B cell (primary cell): ENCODE results near the gene CHCHD6. TPM values are rescaled to one million over a fixed set of nuclear protein-coding genes. Genes with fewer than 3 reads are reported as not detected.

ENCODE experiments used
- ATAC-seq: fragments of 200-7000 bp; cut with Tn5 transposase; one replicate; pipeline ENCODE4 v1.10.0; 2021; ENCODE audit warnings: low read depth, mild to moderate bottlenecking, moderate number of reproducible peaks, moderate library complexity
- CTCF ChIA-PET: fragments of 350-600 bp; sonication (Branson Sonifier 250); formaldehyde crosslinking; loops from one replicate; lab custom pipeline; 2021; ENCODE audit warnings: antibody characterized with exemption, inconsistent platforms; lab: Charles Lee
- POLR2A ChIA-PET: fragments of 350-600 bp; sonication (Branson Sonifier 250); formaldehyde crosslinking; loops from one replicate; lab custom pipeline; 2021; ENCODE audit warnings: antibody characterized with exemption; lab: Charles Lee
- DNase-seq: peaks from one replicate; pipeline ENCODE4 v3.0.0; 2013
- H2AFZ ChIP-seq: 2 replicates; pipeline ENCODE4 v1.6.1; 2012; ENCODE audit warnings: mild to moderate bottlenecking, low read depth, low read length; ENCODE audit not compliant: insufficient read depth, poor library complexity, severe bottlenecking
- H3K27ac ChIP-seq, 2 donors: 1 replicate in 1 of 2; 2 replicates in 1 of 2; pipeline ENCODE4 v1.5.1; 2012 to 2013; ENCODE audit warnings: low read length in 2 of 2, mild to moderate bottlenecking in 2 of 2, moderate library complexity in 1 of 2
- H3K27me3 ChIP-seq, 4 experiments: fragments of 200-600 bp in 1 of 4; sonication (generic) in 1 of 4; replicated peaks in 1 of 4; 1 replicate in 2 of 4; 2 replicates in 2 of 4; pipeline versions ENCODE4 v1.6.1 to v1.7.0; 2013 to 2016; ENCODE audit warnings: low read length in 3 of 4, mild to moderate bottlenecking in 2 of 4, mixed read lengths in 1 of 4, moderate library complexity in 1 of 4; ENCODE audit not compliant: insufficient read depth in 4 of 4, control insufficient read depth in 3 of 4; ENCODE audit errors: control extremely low read depth in 1 of 4
- H3K36me3 ChIP-seq, 2 experiments: replicated peaks in 1 of 2; 1 replicate in 1 of 2; 2 replicates in 1 of 2; pipeline versions ENCODE4 v1.6.1 to v1.7.1; 2013; ENCODE audit warnings: low read length in 1 of 2; ENCODE audit not compliant: insufficient read depth in 2 of 2, control insufficient read depth in 1 of 2; ENCODE audit errors: control extremely low read depth in 1 of 2, extremely low read depth in 1 of 2
- H3K4me1 ChIP-seq, 2 donors: fragments of 200-600 bp in 1 of 2; sonication (generic) in 1 of 2; 1 replicate in 1 of 2; 2 replicates in 1 of 2; pipeline versions ENCODE4 v1.5.1 to v1.6.1; 2013 to 2017; ENCODE audit warnings: low read length in 2 of 2; ENCODE audit not compliant: control insufficient read depth in 2 of 2, insufficient read depth in 2 of 2
- H3K4me2 ChIP-seq: replicated peaks from 2 replicates; pipeline ENCODE3; 2012; ENCODE audit warnings: mild to moderate bottlenecking, low read depth, low read length; ENCODE audit not compliant: poor library complexity, severe bottlenecking
- H3K4me3 ChIP-seq, 5 experiments: fragments of 200-600 bp in 1 of 5; sonication (generic) in 1 of 5; 1 replicate in 3 of 5; 2 replicates in 2 of 5; pipeline versions ENCODE4 v1.5.1 to v1.7.0; 2011 to 2016; ENCODE audit warnings: low read length in 4 of 5, mild to moderate bottlenecking in 4 of 5, low read depth in 2 of 5, control low read depth in 1 of 5, moderate library complexity in 1 of 5; ENCODE audit not compliant: insufficient read depth in 1 of 5; ENCODE audit errors: control extremely low read depth in 1 of 5, extremely low read depth in 1 of 5
- H3K79me2 ChIP-seq: fragments of 200-600 bp; sonication (generic); one replicate; pipeline ENCODE4 v1.6.0; 2016; ENCODE audit warnings: low read length; ENCODE audit not compliant: control insufficient read depth, insufficient read depth
- H3K9ac ChIP-seq: fragments of 200-600 bp; sonication (generic); 2 replicates; pipeline ENCODE4 v1.6.1; 2017; ENCODE audit warnings: mild to moderate bottlenecking, low read length, moderate library complexity
- H3K9me3 ChIP-seq, 3 donors: one replicate each; pipeline versions ENCODE4 v1.6.1 to v1.7.1; 2013; ENCODE audit warnings: low read length in 2 of 3; ENCODE audit not compliant: control insufficient read depth in 2 of 3, insufficient read depth in 1 of 3; ENCODE audit errors: control extremely low read depth in 1 of 3
- H4K20me1 ChIP-seq: 2 replicates; pipeline ENCODE4 v1.6.0; 2012; ENCODE audit warnings: mild to moderate bottlenecking, low read length; ENCODE audit not compliant: insufficient read depth, control insufficient read depth, poor library complexity, severe bottlenecking
- H3K27ac Mint-ChIP-seq: one replicate; pipeline ENCODE4 v1.8.0; 2021; ENCODE audit warnings: mixed read lengths
- H3K27me3 Mint-ChIP-seq: one replicate; pipeline ENCODE4 v1.8.0; 2021; ENCODE audit warnings: mixed read lengths
- H3K4me1 Mint-ChIP-seq: one replicate; pipeline ENCODE4 v1.8.0; 2021; ENCODE audit warnings: mixed read lengths
- H3K4me3 Mint-ChIP-seq: one replicate; pipeline ENCODE4 v1.8.0; 2021; ENCODE audit warnings: mixed read lengths
- H3K9me3 Mint-ChIP-seq: one replicate; pipeline ENCODE4 v1.8.0; 2022; ENCODE audit warnings: mixed read lengths; ENCODE audit not compliant: insufficient read depth
- EZH2 ChIP-seq: IDR thresholded peaks from 2 replicates; pipeline ENCODE4 v1.6.1; 2012; ENCODE audit warnings: borderline replicate concordance, low read depth, mild to moderate bottlenecking, moderate library complexity, low read length; ENCODE audit not compliant: insufficient read depth, poor library complexity, severe bottlenecking
- WGBS: methylation state at CpG from one replicate; pipeline ENCODE4 v1.1.5; 2013; ENCODE audit warnings: missing lambda C conversion rate; ENCODE audit not compliant: insufficient coverage; 5-methylcytosine and 5-hydroxymethylcytosine counted together
- intact Hi-C: fragments of 100-400 bp; cut with micrococcal nuclease; formaldehyde crosslinking; loops from one replicate; pipeline ENCODE4 v1.10.0; 2022
- polyA plus RNA-seq: library from polyadenylated mRNA; depleted of rRNA; stranded (reverse); fragments of >200 nt; gene quantifications from 2 replicates; pipeline ENCODE4 v1.2.3, GENCODE V29; 2012
- total RNA-seq, 2 donors: library from RNA; stranded (reverse); fragments of 120-200 nt in 1 of 2; gene quantifications; 1 replicate in 1 of 2; 2 replicates in 1 of 2; pipeline versions ENCODE4 v1.2.3 to v1.2.4, GENCODE V29; 2013 to 2022
- TF ChIP-seq, protein P1 (sequence below): fragments of 200-600 bp; IDR thresholded peaks from one replicate; pipeline ENCODE4 v1.8.0; 2022; ENCODE audit warnings: antibody characterized with exemption, mild to moderate bottlenecking

The CHCHD6 gene
- total and polyA plus RNA-seq, 2 donors (not counting 1 experiment from before 2014, with no cell fraction given): 8.0 to 13.5 TPM

DNA sequence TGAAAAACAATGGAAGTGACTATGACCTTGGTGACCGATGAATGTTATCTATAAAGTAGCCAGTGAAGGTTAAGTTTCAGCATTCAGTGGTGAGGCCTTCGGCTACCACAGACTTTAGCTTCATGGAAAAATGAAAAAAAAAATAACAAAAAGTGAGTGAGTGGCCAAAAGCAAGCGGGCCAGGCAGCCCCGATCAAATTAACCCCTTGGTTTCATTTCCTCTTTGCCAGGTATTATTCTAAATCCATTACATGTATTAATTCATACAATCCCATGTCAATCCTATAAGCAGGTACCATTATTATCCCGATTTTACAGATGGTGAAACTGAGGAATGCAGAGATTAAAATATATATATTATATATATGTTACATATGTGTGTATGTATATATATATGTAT is 21.0 kb upstream of the CHCHD6 start:
- no peak for ATAC-seq
- peaks cover 18% of the 10 kb centered on the region for H3K4me1 Mint-ChIP-seq
- no peaks in the 10 kb centered on the region for H3K9me3 ChIP-seq
- H3K4me1 ChIP-seq: peaks cover 14 to 17% of the 10 kb centered on the region in 2 donors
- intact Hi-C loops: no loop called here
- POLR2A ChIA-PET: no interaction called here
- no peaks in the 10 kb centered on the region for H3K9me3 Mint-ChIP-seq
- H3K27me3 ChIP-seq: peaks cover 0 to 7% (median 1%) of the 10 kb centered on the region in 4 experiments
- no peak overlapping the region for H3K4me2 ChIP-seq
- H3K27ac ChIP-seq: no peak overlapping the region
- H3K4me3 ChIP-seq: no peak overlapping the region
- CTCF ChIA-PET: interaction anchor here (1.2 to 1.6 kb wide), 3 partner anchors 9 to 863 kb away, joined by 3 to 4 read pairs (median 3); no protein-coding TSS in a partner anchor
- DNase-seq: no peak
- H3K79me2 ChIP-seq: no peaks in the 10 kb centered on the region
- H2AFZ ChIP-seq: no peak overlapping the region
- WGBS: 100% methylated on average over 1 of the region's 5 CpGs
- H3K27ac Mint-ChIP-seq: no peak overlapping the region
- H3K4me3 Mint-ChIP-seq: no peak overlapping the region
- TF ChIP-seq EZH2: no peak
- TF ChIP-seq, protein P1, sequence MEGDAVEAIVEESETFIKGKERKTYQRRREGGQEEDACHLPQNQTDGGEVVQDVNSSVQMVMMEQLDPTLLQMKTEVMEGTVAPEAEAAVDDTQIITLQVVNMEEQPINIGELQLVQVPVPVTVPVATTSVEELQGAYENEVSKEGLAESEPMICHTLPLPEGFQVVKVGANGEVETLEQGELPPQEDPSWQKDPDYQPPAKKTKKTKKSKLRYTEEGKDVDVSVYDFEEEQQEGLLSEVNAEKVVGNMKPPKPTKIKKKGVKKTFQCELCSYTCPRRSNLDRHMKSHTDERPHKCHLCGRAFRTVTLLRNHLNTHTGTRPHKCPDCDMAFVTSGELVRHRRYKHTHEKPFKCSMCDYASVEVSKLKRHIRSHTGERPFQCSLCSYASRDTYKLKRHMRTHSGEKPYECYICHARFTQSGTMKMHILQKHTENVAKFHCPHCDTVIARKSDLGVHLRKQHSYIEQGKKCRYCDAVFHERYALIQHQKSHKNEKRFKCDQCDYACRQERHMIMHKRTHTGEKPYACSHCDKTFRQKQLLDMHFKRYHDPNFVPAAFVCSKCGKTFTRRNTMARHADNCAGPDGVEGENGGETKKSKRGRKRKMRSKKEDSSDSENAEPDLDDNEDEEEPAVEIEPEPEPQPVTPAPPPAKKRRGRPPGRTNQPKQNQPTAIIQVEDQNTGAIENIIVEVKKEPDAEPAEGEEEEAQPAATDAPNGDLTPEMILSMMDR: no peak
- H4K20me1 ChIP-seq: no peaks in the 10 kb centered on the region
- H3K36me3 ChIP-seq: no peaks in the 10 kb centered on the region
- peaks cover 9% of the 10 kb centered on the region for H3K27me3 Mint-ChIP-seq
- H3K9ac ChIP-seq: no peak overlapping the region

DNA sequence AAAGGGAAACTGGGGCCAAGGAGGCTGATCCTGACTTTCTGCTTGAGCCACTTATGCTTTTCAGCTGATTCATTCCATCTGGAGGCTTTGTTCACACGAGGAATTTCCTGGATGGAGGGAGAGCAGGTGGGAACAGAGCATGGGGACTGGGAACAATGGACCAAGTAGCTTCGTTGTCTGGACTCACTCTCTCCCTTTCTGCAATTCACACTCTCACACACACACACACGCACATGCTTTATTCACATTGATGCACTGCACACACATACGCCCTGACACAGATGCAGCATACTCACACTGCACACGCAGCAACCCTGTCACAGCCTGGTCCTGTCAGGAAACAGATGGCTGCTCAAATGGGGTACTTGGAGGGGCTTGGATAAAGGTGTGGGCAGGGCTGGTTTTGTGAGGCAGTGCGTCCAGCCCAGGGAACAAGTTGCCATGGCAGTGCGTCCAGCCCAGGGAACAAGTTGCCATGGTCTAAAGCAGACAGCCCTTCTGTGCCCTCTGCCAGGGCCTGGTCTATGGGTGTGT is 19.8 kb upstream of the CHCHD6 start:
- Mint-ChIP-seq H3K9me3 (no peaks in the 10 kb centered on the region), H3K27me3 (peaks cover 15% of the 10 kb centered on the region), H3K4me1 (peaks cover 6% of the 10 kb centered on the region), H3K27ac (no peak overlapping the region), H3K4me3 (no peak overlapping the region)
- ChIA-PET CTCF (interaction anchor here (0.7 to 1.6 kb wide), 3 partner anchors 8 to 861 kb away, joined by 3 to 4 read pairs (median 3); no protein-coding TSS in a partner anchor), POLR2A (no interaction called here)
- Histone ChIP-seq H3K79me2 (no peaks in the 10 kb centered on the region), H3K4me1 (peaks cover 2 to 4% of the 10 kb centered on the region in 2 donors), H2AFZ (no peak overlapping the region), H3K9ac (no peak overlapping the region), H3K4me3 (no peak overlapping the region), H3K4me2 (no peak overlapping the region), H3K27ac (no peak overlapping the region), H3K36me3 (no peaks in the 10 kb centered on the region), H3K9me3 (no peaks in the 10 kb centered on the region), H3K27me3 (no peaks in the 10 kb centered on the region), H4K20me1 (no peaks in the 10 kb centered on the region)
- ATAC-seq: no peak
- no peak for DNase-seq
- 22% methylated on average over 4 of the region's 7 CpGs for WGBS
- TF ChIP-seq, protein P1: no peak
- TF ChIP-seq EZH2: no peak
- intact Hi-C loops: no loop called here
